Measurements from ENCODE around the gene IP6K3.
A peak's percentile ranks its signal among the peaks of the same experiment; 100 is the strongest.

Gene IP6K3

DNA sequence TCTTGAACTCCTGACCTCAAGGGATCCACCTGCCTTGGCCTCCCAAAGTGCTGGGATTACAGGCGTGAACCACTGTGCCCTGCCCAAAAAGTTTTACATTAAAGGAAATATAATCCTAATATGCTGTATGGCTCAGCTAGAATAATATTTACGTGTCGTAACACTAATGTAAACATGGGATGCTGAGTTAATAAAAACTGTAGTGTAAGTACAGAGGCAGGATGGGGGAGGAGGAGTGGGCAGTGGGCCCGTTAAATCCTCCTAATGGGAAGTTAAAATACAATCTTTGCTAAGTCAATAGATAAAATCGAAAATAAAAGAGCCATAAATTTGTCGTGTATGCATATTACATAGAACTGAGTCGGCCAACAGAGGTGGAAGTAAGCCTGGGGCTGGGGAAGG lies 12.1 kb upstream of the IP6K3 start:
- no peak for DNase-seq

GRCh38 chr6:33757906-33758305 lies 11.2 kb upstream of the IP6K3 start:
- DNase-seq, result no peak

GRCh38 chr6:33757113-33757512 lies 10.4 kb upstream of the IP6K3 start:
- no peak for DNase-seq

DNA sequence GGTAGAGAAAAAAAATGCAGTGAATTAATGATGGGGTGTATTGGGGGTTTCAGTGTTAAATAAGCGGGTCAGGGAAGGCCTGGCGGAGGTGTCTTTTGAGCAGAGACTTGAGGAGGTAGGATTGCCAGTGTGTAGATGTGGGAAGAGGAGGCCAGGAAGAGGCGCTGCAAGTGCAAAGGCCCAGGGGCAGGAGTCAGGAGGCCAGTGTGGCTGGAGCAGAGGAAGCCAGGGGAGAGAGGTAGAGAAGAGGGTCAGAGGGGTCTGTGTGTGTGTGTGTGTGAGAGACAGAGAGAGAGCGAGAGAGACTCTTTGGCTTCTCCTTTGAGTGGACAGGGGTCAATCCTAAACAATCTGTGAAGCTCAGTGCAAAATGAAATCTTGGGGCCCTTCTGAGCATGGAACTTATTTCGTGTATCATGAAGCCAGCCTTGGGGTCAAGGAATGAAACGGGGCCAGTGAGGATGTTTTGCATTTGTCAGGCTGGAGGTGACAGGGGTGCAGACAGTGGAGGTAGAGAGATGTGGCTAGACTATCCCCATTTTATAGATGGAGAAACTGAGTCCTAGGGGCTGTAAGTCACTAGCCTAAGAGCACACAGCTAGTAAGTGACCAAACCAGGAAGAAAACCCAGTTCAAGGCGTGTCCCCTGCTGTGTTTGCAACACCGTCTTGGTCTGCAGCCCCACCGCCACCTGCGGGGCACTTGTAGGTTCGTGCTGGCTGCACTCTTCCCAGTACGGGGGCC lies 9.7 kb upstream of the IP6K3 start:
- no peak for DNase-seq

DNA sequence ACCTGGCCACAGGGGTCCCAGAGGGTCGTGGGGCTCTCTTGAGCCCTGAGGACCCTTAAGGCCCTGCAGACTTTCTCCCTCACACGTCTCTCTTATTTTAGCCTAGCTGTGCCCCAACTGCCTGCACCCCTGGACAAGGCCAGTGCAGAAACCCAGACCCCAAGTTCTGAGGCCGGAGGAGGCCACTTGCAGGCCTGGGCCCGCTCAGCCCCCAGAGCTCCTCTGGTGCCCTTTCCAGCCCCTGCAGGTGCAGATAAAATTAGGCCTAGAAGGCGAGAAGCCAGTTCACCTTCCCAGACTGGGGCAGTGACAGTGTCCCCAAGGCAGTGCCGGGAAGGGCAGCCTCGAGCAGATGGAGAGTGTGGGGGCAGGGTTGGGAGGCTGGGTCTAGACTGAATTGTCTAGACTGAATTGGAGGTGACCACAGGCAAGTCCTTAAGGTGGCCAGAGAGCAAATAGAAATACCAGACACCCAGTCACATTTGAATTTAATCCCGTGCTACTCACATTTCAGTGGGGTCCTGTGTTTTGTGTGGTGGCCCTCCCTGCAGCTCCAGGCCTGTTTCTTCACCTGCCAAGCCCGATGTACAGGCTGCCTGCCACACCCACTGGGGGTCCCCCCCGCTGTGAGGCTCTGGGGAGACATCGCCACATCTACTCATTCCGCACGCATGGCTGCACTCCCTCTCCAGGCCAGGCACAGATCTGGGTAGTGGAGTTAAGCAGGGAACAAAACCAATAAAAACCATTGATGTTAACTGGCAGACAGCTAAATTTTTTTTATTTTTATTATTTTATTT lies 8.6 kb upstream of the IP6K3 start:
- DNase-seq, result peak; percentile 85

- no peak for DNase-seq
Measured at GRCh38 chr6:33754222-33754621, 7.5 kb upstream of the IP6K3 start.

DNA sequence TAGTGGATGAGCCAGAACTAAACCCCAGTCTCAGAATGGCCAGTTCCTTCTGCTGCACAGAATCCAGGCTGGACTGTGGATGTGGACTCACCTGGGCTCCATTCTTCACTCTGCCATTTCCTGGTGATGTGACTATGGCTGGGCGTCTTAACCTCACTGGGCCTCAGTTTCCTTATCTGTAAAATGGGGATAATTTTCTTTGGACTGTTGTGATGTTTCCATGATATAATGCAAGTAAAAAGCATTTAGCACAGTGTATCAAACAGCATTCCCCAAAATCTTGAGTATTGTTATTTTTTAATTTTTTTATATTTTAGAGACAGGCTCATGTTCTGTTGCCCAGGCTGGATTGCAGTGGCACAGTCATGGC lies 5.9 kb upstream of the IP6K3 start:
- DNase-seq, result no peak

DNA sequence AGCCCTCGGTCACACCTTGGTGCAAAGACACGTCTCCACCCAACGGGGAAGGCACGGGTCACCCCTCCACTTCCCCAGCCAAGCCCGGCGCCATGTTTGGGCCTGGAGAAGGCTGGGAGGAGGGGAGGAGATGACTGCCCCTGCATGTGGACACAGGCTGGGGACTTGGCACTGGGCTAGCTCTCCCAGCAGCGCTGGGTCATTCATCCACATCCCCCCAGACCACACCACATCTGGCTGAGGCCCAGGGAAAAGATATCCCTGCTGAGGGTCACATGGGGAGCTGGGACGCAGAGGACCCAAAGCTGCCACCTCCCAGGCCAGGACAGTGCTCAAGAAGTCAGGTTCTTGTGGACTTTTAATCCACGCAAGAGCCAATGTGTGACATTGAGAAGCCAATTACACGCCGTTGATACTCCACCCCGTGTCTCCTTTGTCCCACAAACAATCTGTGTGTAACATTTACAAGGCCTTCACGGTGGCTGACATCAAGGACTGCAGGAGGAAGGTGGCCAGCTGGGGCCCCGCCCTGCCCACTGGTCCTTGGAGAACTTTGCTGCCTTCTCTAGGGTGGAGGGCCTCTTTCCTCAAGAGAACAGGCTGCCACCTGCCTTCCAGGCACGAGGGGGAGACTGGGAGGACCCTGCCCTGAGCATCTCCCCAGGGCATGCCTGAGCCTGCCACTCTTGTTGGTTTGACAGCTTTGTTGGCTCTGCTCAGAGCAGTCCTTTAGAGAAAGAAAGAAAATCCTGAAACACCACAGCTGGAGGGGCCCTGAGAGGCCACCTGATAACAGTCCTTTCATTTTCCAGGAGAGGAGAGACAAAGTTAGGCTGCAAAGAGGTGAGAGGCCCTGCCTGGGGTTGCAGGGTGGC lies 5.3 kb upstream of the IP6K3 start:
- DNase-seq, result peak; percentile 98

DNA sequence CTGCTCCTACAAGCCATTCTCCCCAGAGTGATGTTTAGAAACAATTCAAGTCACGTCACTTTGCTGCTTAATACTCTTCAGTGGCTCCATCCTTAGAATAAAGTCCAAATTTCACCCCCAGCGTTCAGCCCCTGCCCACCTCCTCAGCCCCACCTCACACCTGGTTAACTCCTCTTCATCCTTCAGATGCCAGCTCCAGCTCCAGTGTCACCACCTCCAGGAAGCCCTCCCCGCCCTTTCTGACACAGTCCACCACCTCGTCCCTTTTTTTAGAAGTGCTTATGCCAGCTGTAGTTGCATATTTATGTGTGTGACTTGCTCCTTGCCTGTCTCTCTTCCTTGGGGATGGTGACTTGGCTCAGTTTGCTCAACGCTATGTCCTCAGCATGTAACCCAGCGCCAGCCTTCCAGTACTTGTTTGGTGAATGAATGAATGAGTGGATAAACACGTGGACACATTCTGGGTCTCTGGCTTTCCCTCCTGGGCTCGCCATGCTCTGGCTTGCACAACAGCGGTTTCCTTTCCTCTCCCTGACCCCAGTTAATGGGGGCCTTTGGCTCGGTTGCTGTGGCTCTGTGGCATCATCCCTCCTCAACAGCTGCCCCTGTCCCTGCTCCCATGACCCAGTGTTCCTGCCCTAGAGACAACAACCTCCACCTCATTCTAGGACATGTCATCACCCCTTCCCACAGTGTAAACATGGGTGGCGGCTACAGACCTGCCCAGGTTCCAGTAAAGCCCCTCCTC lies 3.7 kb upstream of the IP6K3 start:
- DNase-seq, result no peak

- DNase-seq, result no peak
Measured at GRCh38 chr6:33749401-33749800, 2.7 kb upstream of the IP6K3 start.

DNA sequence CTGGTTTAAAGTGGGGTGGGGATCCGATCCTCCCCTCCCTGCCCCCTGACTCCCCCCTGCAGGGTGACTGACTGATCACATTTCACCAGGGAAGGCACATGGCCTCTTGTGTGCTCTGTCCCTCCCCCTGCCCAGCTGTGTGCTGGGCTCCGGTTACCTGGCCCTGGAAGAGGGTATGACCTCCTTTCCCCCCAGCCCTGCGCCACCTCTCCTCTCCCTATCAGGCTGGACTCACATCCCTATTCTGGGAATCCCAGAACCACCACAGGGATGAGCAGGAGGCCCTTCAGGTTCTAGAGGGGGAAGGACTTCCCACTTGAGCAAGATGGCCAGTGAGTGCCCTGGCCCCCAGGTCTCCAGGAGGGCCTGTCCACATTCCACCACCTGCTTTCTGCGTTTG lies 2.1 kb upstream of the IP6K3 start:
- no peak for DNase-seq

DNA sequence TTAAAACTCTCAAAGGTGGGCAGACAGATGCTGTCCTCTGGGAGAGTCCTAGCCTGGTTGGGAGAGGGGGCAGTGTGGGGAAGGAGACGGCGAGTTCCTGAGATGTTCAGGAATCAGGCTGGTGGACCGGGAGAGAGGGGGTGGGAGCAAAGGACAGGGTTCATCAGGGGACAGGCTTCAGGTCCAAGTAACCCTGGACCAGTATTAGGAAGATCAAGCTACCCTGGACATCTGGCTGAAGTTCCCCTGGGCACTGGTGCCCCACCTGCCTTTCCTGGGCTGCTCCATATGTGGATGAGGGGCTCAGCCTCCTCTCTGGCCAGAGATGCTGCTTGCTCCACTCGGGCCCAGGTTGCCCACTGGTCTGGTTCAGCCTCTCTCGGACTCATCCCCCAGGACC lies 1.1 kb upstream of the IP6K3 start:
- DNase-seq, result no peak

DNA sequence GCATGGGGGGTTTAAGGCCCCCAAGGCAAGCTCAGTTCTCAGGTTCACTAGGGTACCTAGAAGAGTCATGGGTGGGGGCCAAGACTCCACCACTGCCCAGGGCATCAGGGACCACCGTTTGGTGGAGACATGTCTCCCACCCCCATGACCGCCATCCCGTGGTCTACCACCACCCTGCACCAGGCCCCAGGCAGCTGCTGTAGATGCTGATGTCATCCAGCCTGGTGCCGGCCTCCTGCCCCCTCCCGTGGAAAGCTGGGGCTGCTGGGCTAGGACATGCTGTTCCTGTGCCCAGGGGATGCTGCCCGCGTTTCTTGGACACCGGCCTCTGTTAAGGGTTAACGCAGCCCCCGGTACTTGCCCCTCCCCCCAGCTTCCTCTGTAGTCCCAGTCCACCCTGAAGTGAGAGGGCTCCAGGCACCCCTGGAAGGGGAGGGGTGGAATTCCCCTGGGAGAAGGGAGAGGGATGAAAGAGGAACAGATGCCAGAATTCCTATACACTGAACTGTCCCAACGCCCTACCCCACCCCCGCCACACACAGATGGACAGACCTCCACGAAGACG lies 587 bp downstream of the IP6K3 start:
- no peak for DNase-seq

DNA sequence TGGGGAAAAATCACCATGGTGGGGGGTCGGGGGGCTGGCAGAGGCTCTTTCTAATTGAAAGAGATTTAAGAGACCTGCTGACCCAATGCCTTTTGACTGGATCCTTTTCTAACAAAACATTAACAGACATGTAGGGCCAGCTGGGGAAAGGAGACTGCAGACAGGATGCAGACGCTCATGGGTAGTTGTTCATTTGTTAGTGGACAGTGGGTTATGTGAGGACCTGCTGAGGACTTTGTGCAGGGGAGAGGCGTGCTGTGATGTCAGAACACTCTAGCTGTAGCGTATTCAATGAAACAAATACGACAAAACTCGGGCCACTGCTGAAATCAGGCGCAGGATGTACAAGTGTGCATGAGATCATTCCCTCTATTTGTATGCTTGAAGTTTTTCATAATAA lies 1.2 kb downstream of the IP6K3 start:
- DNase-seq, result no peak

- DNase-seq, result peak; percentile 76
Measured at GRCh38 chr6:33744895-33745546, 1.7 kb downstream of the IP6K3 start.

DNA sequence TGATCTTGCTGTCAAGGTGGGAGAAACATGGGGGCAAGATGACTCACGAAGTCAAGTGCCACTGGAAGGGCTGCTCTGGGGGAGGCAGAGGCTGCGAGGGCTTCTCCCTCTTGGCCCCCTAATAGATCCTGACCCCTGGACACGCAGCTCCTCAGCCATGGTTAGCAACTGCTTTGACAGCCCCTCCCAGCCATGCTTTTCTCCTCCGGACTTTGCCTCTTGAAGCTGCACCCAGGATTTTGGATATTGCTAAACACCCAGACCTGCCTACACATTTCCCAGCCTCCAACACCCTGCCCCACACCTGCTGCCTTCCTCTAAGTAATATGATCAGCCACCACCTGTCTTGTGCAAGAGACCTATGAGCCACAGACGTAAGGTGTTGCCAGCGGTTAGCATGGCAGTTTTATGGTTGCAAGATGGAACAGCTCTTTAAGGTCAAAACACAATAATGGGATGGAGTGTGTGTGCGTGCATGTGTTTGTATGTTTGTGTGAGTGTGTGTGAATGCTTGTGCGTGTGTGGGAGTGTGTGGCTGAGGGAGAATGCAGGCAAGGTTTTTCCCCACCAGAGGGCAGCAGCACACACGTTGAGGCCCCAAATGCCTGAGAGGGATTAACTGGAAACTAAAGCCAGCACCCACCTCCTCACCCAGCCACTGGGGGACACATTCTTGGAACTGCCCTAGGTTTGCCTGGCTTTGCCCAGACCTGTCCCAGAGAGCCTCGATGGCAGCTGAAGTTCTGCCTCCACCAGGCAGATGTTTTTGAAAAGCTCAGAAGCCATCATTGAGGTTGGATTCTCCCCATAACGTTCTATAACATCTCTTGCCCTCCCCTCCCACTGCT lies 2.5 kb downstream of the IP6K3 start:
- DNase-seq, result peak; percentile 97

- DNase-seq, result peak; percentile 62
Measured at GRCh38 chr6:33742837-33743236, 3.9 kb downstream of the IP6K3 start.

DNA sequence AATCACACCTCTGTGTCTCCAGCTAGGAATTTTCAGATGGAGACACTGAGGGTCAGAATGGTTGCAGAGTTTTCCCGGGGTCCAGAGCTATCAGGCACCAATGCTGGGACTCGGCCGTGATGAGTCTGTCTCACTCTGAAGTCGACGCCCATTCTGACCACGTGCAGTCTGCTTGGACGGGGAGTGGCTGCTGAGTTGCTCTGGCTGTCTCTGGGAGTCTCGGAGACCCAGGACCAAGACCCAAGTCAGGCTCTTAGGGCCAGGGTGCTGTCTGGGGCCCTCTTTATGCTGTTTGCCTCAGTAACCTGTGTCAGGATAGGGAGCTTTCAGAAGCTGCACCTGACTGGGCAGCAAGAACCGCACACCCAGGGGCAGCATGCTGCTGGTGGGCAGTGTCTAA lies 4.6 kb downstream of the IP6K3 start:
- no peak for DNase-seq

DNA sequence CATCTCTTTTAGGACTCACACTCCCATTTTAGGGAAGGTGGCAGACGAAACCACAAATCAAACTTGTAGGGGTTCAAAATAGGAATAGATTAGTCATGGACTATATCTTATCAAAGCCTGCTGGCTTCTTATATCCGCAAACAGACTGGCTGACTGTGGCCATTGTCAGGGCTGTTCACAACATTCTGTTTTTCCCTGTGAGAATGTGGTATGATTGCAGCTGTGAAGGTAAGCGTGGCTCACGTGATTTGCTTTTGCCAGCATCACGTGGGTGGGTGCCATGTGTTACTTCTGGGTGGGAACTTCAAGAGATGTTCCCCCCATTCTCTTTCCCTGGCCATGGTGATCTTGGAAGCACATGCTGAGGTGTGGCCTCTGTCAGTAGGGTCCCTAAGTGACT lies 5.9 kb downstream of the IP6K3 start:
- no peak for DNase-seq

DNA sequence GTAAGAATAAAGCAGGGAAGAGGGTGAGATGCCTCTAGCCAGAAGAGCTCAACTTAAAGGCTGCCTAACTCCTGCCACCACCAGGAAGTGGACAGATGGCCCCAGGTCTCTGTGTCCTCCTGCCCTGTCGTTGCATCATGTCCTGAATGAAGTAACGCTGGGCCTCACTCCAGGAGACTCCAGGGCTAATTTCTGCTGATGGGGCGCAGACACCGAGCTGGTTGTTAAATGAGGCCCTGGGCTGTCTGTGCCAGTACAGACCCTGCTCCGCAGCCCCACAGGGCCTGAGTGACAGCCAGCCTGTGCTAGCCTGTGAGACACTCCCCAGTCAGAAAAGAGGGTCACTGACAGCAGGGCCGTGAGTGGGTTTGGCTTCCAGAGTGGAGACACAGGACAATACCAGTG lies 6.5 kb downstream of the IP6K3 start:
- DNase-seq, result no peak

DNA sequence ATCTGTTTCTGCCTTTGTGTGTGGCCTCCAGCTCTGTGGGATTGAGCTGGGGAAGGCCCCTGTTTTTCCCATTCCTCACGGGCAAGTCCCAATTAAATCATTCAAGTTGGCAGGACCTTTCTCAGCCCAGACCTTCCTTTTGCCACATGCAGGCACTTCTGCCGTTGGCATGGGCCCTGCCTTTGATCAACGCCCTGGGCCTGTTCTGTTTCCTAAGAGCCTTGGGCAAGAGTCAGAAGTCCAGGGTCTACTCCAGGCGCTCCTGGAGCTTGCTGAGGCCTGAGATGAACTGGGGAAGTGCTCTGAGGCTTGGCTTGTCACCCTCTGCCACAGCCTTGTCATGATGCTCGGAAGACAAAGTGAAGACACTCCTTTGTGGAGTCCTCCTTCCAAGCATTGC lies 7.1 kb downstream of the IP6K3 start:
- no peak for DNase-seq
